DLD1 (cell line): Measurements from ENCODE around the gene POLN.

ENCODE experiments used
- in situ Hi-C: cut with HindIII; loops from 2 replicates; pipeline ENCODE4 v1.10.0; 2017; ENCODE audit warnings: low sequenced_read_pairs

The POLN gene

DNA sequence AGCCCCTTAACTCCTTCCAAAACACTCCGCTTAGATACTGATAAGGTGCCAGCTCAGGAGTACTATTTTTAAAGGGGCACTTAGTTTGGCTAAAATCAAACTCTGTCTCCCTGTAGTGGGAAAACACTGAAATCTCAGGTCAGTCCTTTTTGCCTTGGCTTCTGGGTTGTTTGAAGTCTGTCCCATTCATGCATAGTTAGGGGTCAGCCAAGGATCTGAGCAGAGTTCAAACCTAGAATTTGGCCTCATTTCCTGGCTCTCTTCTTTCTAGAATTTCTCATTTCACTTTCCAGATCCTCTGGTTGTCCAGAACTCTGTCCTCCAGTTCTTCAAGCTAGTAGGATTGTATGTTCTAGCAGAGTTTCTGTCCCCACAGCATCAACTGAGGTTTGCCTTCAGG, 151.3 kb downstream of the POLN start:
- in situ Hi-C loops, result no loop called here

- in situ Hi-C loops, result no loop called here
Measured at GRCh38 chr4:2089222-2089621, 152.7 kb downstream of the POLN start.

DNA sequence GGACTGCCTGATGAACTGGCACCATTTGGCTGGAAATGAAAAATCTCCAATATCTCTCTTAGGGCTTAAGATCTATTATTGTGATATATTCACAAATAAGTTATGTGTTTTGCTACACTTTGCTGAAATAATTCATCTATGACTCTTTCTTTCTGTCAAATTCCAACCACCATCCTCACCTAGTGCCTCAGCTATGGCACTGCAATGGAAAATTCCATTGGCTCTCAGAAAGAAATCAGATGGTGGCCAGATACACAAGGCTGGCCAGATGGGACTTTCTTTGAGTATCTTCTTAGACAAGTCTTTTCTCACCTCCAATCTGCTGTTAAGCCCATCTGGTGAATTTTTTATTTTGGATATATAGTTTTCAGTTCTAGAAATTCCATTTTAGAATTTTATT, 154.8 kb downstream of the POLN start:
- in situ Hi-C loops, result no loop called here

- in situ Hi-C loops, result no loop called here
Measured at GRCh38 chr4:2085496-2085901, 156.4 kb downstream of the POLN start.

- in situ Hi-C loops, result no loop called here
Measured at GRCh38 chr4:2084316-2084715, 157.6 kb downstream of the POLN start.

DNA sequence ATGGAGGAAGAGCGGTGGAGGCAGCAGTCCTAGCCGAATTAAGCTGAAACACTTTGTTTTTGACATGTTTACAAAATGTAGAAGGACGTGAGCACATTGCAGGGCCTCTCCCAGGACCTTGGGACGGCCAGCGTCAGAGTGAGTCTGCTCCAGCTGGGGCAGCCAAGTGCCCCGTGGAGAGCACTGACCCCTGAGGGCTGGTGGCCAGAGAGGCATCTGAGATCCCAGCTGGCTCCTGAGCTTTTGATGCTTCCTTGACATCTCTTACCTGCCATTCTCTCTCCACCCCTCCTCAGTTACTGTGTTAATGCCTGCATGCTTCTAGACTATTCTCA, 158.1 kb downstream of the POLN start:
- in situ Hi-C loops, result no loop called here

DNA sequence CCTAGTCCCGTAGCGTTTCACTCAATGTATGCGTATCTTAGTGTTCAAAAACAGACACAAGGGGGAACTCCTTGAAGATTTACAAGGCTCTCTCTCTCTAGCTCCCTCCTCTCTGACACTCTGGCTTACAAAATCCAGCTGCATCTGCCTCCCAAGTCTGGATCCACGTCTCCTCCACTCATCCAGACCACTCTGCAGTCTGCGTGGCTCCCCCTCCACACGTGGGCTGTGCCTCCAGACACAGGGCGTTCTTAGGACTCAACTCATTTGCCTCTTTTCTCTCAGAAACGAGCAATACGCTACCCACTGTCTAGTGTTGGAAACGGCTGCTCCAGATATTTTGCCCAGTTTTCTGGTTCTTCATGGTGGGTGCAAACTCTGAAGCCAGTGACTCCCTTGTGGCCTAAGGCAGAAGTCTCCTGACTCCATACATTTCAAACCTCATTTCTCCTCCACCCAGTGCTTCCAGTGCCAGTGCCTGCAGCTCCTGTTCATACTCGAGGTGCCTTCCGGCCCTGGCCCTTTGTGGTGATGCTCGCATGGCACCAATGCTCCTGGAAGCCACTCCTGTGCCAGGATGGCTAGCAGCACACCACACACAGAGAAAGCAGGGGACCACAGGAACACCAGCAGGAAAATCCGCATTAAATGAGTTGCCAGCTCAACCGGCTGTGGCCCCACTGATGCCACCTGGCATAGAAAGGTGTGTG, 158.7 kb downstream of the POLN start:
- in situ Hi-C loops, result no loop called here

- in situ Hi-C loops, result no loop called here
Measured at GRCh38 chr4:2082627-2083026, 159.3 kb downstream of the POLN start.

DNA sequence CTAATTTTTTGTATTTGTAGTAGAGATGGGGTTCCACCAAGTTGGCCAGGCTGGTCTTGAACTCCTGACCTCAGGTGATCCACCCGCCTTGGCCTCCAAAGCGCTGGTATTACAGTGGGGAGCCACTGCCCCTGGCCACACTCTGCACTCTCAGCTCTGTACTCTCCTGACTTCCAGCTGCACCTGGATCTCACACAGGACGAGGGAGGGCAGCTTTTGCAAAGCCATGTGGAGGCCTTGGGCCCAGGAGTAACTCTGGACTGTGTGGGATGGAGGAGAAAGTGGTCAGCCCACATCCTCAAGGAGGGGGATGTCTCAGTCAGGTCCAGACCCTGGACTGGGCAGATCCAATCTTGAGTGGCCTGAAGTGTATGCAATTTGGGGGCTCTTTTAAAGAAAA, 159.8 kb downstream of the POLN start:
- in situ Hi-C loops, result no loop called here

DNA sequence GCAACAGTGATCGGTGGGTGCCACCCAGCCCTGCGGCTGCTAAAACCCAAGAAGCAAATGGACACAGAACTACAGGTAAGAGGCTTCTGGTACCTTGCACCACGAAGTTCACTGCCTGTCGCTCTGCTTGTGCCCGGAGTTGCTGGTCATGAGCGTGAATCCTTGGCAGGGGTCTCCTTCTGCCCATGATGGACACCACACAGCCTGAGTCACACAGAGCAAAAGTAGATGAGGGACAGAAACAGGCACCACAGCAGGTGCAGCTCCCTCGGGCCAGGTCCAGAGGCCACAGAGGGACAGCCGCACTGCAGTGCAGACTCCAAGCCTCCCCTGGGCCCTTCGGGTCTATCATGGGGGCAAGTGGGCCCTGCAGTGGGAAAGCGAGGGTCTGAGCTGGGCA, 160.4 kb downstream of the POLN start:
- in situ Hi-C loops, result no loop called here

- in situ Hi-C loops, result no loop called here
Measured at GRCh38 chr4:2080429-2081300, 161.3 kb downstream of the POLN start.

DNA sequence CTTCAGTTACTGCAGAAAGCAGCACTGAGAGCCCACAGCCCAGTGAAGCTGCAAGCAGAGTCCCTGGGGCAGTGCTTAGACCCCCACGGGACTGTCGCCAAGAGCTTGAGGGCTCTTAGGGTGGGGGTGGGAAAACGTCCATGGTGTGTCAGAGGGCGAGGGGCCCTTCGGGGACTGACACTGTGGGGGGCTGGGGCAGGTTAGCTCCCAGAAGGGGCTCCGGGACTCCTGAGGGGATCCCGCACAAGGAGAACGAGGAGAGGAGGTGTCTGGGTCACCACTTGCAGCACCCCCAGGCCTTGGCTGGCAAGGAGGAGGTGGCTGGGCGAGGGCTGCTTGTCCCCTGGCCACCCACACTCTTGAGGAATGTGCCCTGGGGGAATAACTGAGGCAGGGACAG, 162.0 kb downstream of the POLN start:
- in situ Hi-C loops, result no loop called here

- in situ Hi-C loops, result no loop called here
Measured at GRCh38 chr4:2079006-2079405, 162.9 kb downstream of the POLN start.

- in situ Hi-C loops, result no loop called here
Measured at GRCh38 chr4:2078584-2078983, 163.3 kb downstream of the POLN start.

- in situ Hi-C loops, result no loop called here
Measured at GRCh38 chr4:2077537-2078460, 164.1 kb downstream of the POLN start.

- in situ Hi-C loops, result no loop called here
Measured at GRCh38 chr4:2076908-2077536, 164.9 kb downstream of the POLN start.

DNA sequence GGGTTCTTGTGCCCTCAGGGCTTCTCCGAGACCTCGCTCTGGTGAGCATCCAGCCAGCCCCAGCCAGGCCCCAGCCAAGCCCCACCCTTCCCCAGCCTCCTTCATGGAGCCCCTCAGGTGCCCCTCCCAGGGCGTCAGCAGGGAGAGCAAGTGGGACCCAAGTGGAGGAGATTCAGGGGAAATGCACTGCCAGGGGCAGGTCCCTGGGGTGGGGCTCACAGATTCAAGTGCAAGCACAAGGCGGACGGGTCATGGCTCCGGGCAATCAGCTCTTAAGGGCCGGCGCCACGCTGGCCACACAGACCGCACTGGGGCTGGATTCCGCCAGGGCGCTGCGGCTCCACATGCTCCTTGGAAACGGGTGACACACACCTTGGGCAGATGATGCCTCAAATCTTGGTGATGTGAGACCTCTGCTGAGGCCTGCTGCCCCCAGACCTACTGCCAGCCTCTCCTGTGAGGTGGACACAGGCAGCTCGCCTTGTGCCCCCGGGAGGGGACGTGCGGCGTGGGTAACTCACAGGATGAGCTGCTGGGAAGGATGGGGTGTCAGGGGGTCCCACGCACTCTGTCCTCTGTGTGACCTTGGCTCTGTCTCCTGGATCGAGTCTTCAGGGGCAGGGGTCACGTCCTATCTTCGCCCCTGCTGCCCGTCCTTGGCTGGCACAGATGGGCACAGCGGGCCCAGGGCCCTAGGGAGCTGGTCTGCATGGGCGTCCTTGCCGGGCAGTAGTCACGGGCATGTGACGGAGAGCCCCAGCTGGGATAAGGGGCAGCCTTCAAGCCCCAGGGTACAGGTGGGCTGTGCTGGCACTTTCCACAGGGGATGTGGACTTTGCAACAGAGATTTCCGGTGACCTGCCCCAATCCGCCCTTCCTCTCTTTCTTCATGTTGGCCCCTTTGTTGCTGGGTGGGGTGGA, 165.7 kb downstream of the POLN start:
- in situ Hi-C loops, result no loop called here

DNA sequence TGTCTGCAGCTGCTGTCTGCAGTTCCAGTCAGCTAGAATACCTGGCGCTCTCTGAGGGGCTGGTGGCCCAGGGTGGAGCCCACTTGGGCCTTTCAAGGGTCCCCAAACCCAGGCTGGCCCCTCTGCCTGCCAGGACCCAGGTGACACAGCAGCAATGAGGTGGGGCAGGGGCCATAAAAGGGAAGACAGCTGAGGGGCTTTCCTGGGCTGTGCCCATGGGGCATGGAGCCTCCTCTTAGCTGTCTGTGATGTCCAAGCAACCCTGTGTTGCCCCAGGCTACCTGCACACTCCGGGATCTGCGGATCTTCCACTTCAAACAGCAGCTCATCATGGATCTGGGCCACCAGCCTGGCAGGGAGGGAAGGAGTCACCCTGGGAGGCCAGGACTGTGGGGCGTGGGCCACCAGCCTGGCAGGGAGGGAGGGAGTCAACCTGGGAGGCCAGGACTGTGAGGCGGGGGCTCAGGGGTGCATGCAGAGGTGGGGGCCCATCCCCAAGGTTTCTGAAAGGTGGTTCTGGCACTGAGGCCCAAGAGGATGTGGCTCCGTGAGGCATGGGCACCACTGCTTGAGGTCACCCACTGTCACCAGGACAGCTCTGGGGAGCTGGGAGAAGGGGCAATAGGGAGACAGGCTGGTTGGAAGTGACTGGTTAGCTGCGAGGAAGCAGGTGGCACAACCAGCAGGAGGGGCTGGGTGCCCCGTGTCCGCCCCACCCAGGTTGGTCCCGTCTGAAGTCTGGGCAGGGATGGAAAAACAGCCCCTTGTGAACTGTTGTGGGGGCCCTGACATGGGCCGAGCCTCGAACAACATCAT, 166.5 kb downstream of the POLN start:
- in situ Hi-C loops, result no loop called here

DNA sequence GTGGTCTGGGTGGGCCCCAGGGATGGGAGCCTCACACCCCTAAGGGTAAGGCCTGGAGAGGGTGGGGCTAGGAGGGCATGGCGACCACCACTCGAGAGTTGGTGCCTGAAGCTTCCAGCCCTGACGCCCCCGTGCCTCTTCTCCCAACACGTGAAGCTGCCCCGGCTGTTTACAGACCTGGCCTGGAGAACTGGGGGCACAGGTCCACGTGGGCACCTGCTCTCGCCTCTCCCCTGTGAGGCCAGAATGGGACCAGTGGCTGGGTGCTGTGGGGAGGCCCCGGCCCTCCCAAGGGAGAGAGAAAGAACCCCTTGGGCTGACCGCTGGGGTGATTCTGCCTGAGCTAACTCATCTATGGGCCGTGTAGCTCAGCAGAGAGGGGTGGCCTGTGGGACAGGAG, 167.3 kb downstream of the POLN start:
- in situ Hi-C loops, result no loop called here
